HCT116 (cell line): ENCODE measurements around the gene RNU7-1. TPM values are rescaled to one million over a fixed set of nuclear protein-coding genes. Genes with fewer than 3 reads are reported as not detected.

ENCODE experiments used
- ATAC-seq: fragments of 200-7000 bp; cut with Tn5 transposase; 2 replicates; pipeline ENCODE4 v1.9.1; 2020; ENCODE audit warnings: mild to moderate bottlenecking, moderate library complexity
- BruUV-seq: library from RNA; stranded (reverse); fragments of 400-500 nt; replicated peaks from 2 replicates; lab custom pipeline; 2021; lab: Mats Ljungman, UMichigan
- CTCF ChIA-PET: fragments of 300-600 bp; sonication (Branson Sonifier 250); formaldehyde crosslinking; loops from one replicate; lab custom pipeline; 2021; ENCODE audit warnings: antibody characterized with exemption; lab: Charles Lee
- POLR2A ChIA-PET: fragments of 300-600, 350-600 bp; sonication (Branson Sonifier 250); formaldehyde crosslinking; loops from one replicate; lab custom pipeline; 2021; ENCODE audit warnings: antibody characterized with exemption; lab: Charles Lee
- RAD21 ChIA-PET, 2 experiments: fragments of 300-600 bp; sonication (Branson Sonifier 250); formaldehyde crosslinking; loops; one replicate each; lab custom pipeline; 2023; ENCODE audit warnings: low total read pairs in 2 of 2; ENCODE audit not compliant: uncharacterized antibody in 2 of 2, unreplicated experiment in 2 of 2, low non-redundant PET in 1 of 2; lab: Charles Lee
- DNase-seq: peaks from one replicate; pipeline ENCODE4 v3.0.0-alpha.2; 2010; ENCODE audit warnings: low read depth, low spot score
- H2AFZ ChIP-seq: fragments of 200-600 bp; shearing (Covaris generic), sonication (generic); 2 replicates; pipeline ENCODE4 v1.6.1; 2017; ENCODE audit warnings: low read depth, mixed run types, mixed read lengths, antibody characterized with exemption, low read length; ENCODE audit not compliant: poor library complexity, severe bottlenecking
- H3K27ac ChIP-seq: 2 replicates; pipeline ENCODE4 v1.5.1; 2012; ENCODE audit warnings: low read depth, low read length
- H3K27me3 ChIP-seq: fragments of 200-600 bp; sonication (generic); 2 replicates; pipeline ENCODE4 v1.6.1; 2016; ENCODE audit warnings: mixed run types, low read length, mixed read lengths; ENCODE audit not compliant: insufficient read depth
- H3K36me3 ChIP-seq, 2 experiments: fragments of 200-500 bp in 1 of 2; fragments of 200-600 bp in 1 of 2; sonication (Bioruptor generic) in 1 of 2; sonication (generic) in 1 of 2; 2 replicates each; pipeline versions ENCODE4 v1.5.1 to v1.6.1; 2014 to 2016; ENCODE audit warnings: low read length in 2 of 2, inconsistent platforms in 1 of 2, mixed read lengths in 1 of 2, mixed run types in 1 of 2; ENCODE audit not compliant: insufficient read depth in 2 of 2, control insufficient read depth in 1 of 2
- H3K4me1 ChIP-seq, 2 experiments: fragments of 200-600 bp in 1 of 2; sonication (generic) in 1 of 2; 2 replicates each; pipeline versions ENCODE4 v1.5.1 to v1.6.1; 2012 to 2017; ENCODE audit warnings: low read length in 2 of 2, inconsistent platforms in 1 of 2, mild to moderate bottlenecking in 1 of 2, mixed read lengths in 1 of 2, mixed run types in 1 of 2, moderate library complexity in 1 of 2; ENCODE audit not compliant: insufficient read depth in 2 of 2, control insufficient read depth in 1 of 2
- H3K4me2 ChIP-seq: fragments of 200-600 bp; sonication (generic); 2 replicates; pipeline ENCODE4 v1.6.1; 2017; ENCODE audit warnings: mixed run types, low read length, mixed read lengths
- H3K4me3 ChIP-seq, 2 experiments: fragments of 200-600 bp in 1 of 2; sonication (generic) in 1 of 2; replicated peaks in 1 of 2; 2 replicates each; pipeline ENCODE4 v1.5.1; 2011 to 2016; ENCODE audit warnings: low read length in 2 of 2, control low read depth in 1 of 2, low read depth in 1 of 2, mild to moderate bottlenecking in 1 of 2, mixed read lengths in 1 of 2, mixed run types in 1 of 2
- H3K79me2 ChIP-seq: fragments of 200-600 bp; sonication (generic); 2 replicates; pipeline ENCODE4 v1.6.1; 2017; ENCODE audit warnings: mild to moderate bottlenecking, mixed run types, low read length, moderate library complexity, mixed read lengths; ENCODE audit not compliant: insufficient read depth
- H3K9ac ChIP-seq: fragments of 200-600 bp; sonication (generic); 2 replicates; pipeline ENCODE4 v1.6.1; 2016; ENCODE audit warnings: low read length, mixed read lengths
- H3K9me2 ChIP-seq: fragments of 200-600 bp; sonication (generic), shearing (Covaris generic); 2 replicates; pipeline ENCODE4 v1.6.1; 2017; ENCODE audit warnings: mixed run types, mild to moderate bottlenecking, moderate library complexity; ENCODE audit not compliant: insufficient read depth
- H3K9me3 ChIP-seq, 2 experiments: fragments of 200-500 bp in 1 of 2; fragments of 200-600 bp in 1 of 2; sonication (Bioruptor generic) in 1 of 2; sonication (generic) in 1 of 2; 2 replicates each; pipeline ENCODE4 v1.6.1; 2014 to 2017; ENCODE audit warnings: low read length in 2 of 2, mixed read lengths in 2 of 2, inconsistent platforms in 1 of 2, low read depth in 1 of 2, mild to moderate bottlenecking in 1 of 2, mixed run types in 1 of 2, moderate library complexity in 1 of 2; ENCODE audit not compliant: control insufficient read depth in 1 of 2, insufficient read depth in 1 of 2
- H4K20me1 ChIP-seq: fragments of 200-600 bp; sonication (generic), shearing (Covaris generic); 2 replicates; pipeline ENCODE4 v1.6.1; 2017; ENCODE audit warnings: mixed run types, mild to moderate bottlenecking, moderate library complexity; ENCODE audit not compliant: insufficient read depth
- EZH2 ChIP-seq: fragments of 200-600 bp; sonication (generic); IDR thresholded peaks from 2 replicates; pipeline ENCODE4 v1.6.1; 2017; ENCODE audit warnings: antibody characterized with exemption, mixed run types
- EZH2phosphoT487 ChIP-seq: fragments of 200-600 bp; IDR thresholded peaks from 2 replicates; pipeline ENCODE4 v1.6.1; 2018; ENCODE audit warnings: antibody characterized with exemption, borderline replicate concordance
- POLR2A ChIP-seq: IDR thresholded peaks from 2 replicates; pipeline ENCODE4 v1.7.0; 2011; ENCODE audit warnings: borderline replicate concordance; ENCODE audit not compliant: insufficient read depth, insufficient read length; ENCODE audit errors: extremely low read depth
- SIN3A ChIP-seq: IDR thresholded peaks from 2 replicates; pipeline ENCODE4 v1.6.1; 2012; ENCODE audit warnings: low read depth
- SRF ChIP-seq: IDR thresholded peaks from 2 replicates; pipeline ENCODE4 v1.6.1; 2012; ENCODE audit warnings: low read depth
- TCF7L2 ChIP-seq: IDR thresholded peaks from 2 replicates; pipeline ENCODE4 v1.7.0; 2011; ENCODE audit warnings: borderline replicate concordance, inconsistent platforms; ENCODE audit not compliant: insufficient read depth, insufficient read length; ENCODE audit errors: extremely low read depth
- ZFX ChIP-seq: fragments of 450-650 bp; IDR thresholded peaks from 2 replicates; pipeline ENCODE4 v1.6.1; 2017
- intact Hi-C: fragments of 100-400 bp; cut with micrococcal nuclease; formaldehyde crosslinking; loops from 2 replicates; pipeline ENCODE4 v1.10.0; 2022
- total RNA-seq: library from RNA; stranded (reverse); gene quantifications from one replicate; pipeline ENCODE4 v1.2.1, GENCODE V29; 2021; ENCODE audit not compliant: unreplicated experiment
- TF ChIP-seq, protein P1 (sequence below), 3 experiments: fragments of 200-600 bp in 1 of 3; sonication (generic) in 1 of 3; IDR thresholded peaks in 2 of 3; conservative IDR thresholded peaks in 1 of 3; 2 replicates each; pipeline ENCODE4 v1.5.1; 2012 to 2017; ENCODE audit warnings: low read depth in 2 of 3, low read length in 2 of 3, antibody characterized with exemption in 1 of 3, borderline replicate concordance in 1 of 3, control low read depth in 1 of 3, mild to moderate bottlenecking in 1 of 3, mixed read lengths in 1 of 3, mixed run types in 1 of 3, moderate library complexity in 1 of 3; ENCODE audit not compliant: insufficient read depth in 1 of 3

The RNU7-1 gene
- total RNA-seq, 1 experiment from 2014 or later = not detected

DNA sequence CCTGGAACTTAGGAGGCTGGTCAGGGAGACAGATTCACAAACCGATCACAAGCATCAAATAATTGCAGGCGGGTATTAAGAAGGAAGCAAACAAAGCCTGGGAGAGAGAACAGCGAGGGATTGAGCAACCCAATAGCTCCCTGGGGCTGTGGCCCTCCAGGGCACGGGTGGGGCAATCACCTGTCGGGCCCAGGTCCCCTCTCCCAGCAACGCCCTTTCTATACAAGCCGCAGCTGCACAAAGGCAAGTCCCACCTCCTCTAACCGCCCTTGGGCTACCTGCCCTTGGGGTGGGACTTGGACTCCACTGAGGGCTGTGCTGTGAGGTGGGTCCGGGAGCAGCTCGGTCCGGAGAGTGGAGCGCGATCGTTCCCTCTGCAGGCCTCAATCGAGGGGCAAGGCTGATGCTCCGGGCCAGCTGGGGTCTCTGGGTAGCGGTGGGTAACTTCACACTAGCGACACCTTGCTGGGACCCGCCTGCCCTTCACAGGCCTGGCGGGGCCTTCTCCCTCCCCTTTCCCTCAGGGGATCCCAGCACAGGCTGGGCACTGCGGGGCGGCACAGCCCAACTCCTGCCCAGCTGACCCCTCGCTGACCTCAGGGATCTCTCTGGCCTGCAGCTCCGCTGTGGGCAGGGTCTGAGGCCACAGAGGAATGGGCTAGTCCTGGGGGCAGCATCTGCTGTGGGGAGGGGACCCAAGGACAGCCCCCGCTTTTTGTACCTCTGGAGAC lies 18.8 kb downstream of the RNU7-1 start:
- Histone ChIP-seq H3K4me1 (peaks cover 28 to 60% of the 10 kb centered on the region in 2 experiments), H3K4me3 (peak overlapping the region; percentile 96 to 99), H3K79me2 (peaks cover 43% of the 10 kb centered on the region), H4K20me1 (peaks cover 8% of the 10 kb centered on the region; the same call in 1 of the 2 replicates), H3K9me2 (no peaks in the 10 kb centered on the region), H3K36me3 (peaks cover 6 to 20% of the 10 kb centered on the region in 2 experiments; a peak in 2 of 4 replicates), H2AFZ (no peak overlapping the region), H3K9me3 (no peaks in the 10 kb centered on the region), H3K9ac (peak overlapping the region; percentile 100), H3K27me3 (no peaks in the 10 kb centered on the region), H3K27ac (peak overlapping the region; percentile 97), H3K4me2 (peak overlapping the region; percentile 87)
- ATAC-seq (peak; percentile 45), DNase-seq (no peak)
- TF ChIP-seq EZH2phosphoT487 (no peak), POLR2A (peak; percentile 36), SIN3A (no peak), SRF (no peak), EZH2 (no peak), ZFX (peak; percentile 82; the same call in 1 of the 2 replicates), TCF7L2 (no peak)
- TF ChIP-seq, protein P1, sequence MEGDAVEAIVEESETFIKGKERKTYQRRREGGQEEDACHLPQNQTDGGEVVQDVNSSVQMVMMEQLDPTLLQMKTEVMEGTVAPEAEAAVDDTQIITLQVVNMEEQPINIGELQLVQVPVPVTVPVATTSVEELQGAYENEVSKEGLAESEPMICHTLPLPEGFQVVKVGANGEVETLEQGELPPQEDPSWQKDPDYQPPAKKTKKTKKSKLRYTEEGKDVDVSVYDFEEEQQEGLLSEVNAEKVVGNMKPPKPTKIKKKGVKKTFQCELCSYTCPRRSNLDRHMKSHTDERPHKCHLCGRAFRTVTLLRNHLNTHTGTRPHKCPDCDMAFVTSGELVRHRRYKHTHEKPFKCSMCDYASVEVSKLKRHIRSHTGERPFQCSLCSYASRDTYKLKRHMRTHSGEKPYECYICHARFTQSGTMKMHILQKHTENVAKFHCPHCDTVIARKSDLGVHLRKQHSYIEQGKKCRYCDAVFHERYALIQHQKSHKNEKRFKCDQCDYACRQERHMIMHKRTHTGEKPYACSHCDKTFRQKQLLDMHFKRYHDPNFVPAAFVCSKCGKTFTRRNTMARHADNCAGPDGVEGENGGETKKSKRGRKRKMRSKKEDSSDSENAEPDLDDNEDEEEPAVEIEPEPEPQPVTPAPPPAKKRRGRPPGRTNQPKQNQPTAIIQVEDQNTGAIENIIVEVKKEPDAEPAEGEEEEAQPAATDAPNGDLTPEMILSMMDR (IDR thresholded peaks at IDR 0.05 in 2 of 3, conservative IDR thresholded peaks at IDR 0.05 in 1 of 3; ENCODE audit: borderline replicate concordance in 1 of 3, insufficient read depth in 1 of 3, low read depth in 2 of 3, low read length in 2 of 3) = 0 out of 6 replicates have a peak, but pooled peaks of 1 of the 3 experiments have one; percentile 10
- ChIA-PET POLR2A (interaction anchor here (0.9 to 9.9 kb wide), 14 partner anchors 7 to 196 kb away, joined by 3 to 269 read pairs (median 4); partner anchors contain the start of genes ATN1, C12orf57, C1RL and PHB2), RAD21 (interaction anchor here (0.5 to 4.0 kb wide), 6 partner anchors 15 to 154 kb away, joined by 3 to 22 read pairs (median 4); partner anchors contain the start of genes C12orf57 (in 1 of the 2) and RNU7-1 (in 1 of the 2)), CTCF (interaction anchor here (0.9 to 6.0 kb wide), 6 partner anchors 17 to 146 kb away, joined by 3 to 101 read pairs (median 7); partner anchors contain the start of genes C12orf57, RNU7-1 and SPSB2)
- no TSS peak for BruUV-seq
- intact Hi-C loops = loop anchor here (5.0 kb wide), 1 partner anchor 210 kb away; the partner anchor contains the start of gene MLF2
